ENCODE measurements around the gene SLC4A7.
"Not testable (repeated sequence)": the region's sequence is repeated elsewhere in the genome, so short reads cannot be mapped to it uniquely, and the experiment has no call there.

SLC4A7 gene

DNA sequence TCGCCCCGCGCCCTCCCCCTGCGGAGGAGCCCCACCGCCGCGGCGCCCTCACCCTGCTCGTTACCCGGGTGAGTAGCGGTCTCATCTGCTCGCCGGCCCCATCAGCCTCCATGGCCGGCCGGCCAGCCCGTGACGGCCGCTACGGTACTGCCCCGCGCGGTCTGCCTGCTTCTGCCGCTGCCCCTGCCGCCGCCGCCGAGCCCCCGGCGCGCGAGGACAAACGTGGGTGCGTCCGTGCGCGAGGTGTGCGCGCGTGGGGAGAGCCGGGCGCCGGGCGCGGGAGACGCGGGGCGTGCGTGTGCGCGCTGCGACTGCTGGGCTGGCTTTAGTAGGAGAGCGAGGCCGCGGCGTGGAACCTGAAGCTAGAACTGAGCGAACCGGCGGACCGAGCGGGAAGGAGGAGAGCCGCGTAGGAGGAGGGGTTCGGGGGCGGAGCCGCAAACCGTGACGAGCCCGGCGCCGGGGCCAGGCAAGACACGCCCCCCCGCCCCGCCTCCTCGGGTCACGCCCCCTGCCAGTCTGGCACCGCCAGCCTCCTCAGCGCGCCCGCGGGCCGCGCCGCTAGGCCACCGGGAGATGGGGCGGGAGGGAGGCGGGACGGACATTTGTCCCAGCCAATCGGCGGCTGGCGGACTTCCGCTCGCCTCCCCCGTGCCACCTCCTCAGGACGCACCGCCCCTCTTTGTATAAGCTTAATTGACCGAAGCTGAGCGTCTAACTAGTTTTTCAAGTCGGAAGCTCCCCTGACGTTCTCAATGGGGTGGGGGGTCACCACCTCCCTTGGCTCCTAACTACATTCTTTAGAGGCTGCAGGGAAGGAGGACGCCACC lies at the start of gene SLC4A7:
Gene SLC4A7, minus strand, starts transcription at position 370 of the 830 bp plus-strand sequence. Its CDS starts 258 bp downstream, at position 112.
- peak; percentile 98 for DNase-seq (ENCODE audit: low read depth, low spot score)

DNA sequence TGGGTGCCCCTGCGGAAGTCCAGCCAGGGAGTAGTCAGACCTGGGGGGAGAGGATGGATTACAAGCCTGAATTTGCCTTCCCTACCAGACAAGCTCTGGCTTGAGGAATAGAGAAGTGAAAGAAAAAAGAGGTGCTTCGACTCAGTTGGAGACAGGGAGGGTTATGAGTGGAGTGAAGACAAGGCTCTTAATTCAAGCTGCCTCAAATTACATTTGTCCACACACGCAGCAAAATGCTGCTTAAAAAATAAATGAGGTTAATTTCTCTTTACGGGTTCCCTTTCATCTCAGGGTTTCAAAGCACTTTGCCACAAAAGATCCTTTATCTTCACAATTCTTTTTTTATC lies 49.0 kb upstream of the SLC4A7 start:
- DNase-seq (ENCODE audit: low read depth, low spot score): no peak

DNA sequence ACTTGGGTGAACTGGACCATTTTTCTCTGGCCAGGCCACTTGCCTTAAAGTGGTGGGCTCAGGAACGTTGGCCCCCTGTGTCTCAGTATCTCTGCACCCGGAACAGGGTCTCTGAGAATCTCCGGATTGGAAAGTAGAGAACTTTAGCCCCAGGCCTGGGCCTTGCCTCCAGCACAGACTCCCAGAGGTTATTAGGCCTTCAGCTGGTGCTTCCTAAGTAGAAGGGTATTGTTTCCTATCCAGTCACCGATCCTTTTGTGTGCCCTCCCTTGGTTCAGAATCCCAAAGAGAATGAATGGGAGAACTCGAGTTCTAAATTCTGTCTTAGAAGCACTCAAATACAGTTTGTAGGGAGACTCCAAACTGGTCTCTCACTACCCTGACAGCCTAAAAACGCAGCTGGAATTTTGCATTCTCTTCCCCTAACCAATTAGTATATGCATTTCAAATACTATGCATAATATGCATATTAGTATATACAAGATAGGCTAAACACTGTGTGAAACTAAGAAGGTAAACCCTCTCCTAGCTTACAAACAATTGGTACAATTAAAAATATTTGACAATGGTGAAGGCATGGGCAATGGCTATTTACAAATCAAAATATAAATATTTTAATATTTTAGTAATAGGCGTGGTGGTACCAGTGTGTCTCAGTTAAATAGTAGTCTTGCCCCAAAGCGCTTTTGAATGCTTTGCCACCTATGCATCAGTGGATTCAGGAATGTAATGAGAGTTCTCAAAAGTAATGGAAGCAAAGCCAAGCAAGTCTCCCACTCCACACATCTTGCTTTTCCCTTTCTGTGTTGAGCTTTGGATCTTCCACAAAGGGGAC lies 48.5 kb upstream of the SLC4A7 start:
- DNase-seq (ENCODE audit: low read depth, low spot score): no peak

DNA sequence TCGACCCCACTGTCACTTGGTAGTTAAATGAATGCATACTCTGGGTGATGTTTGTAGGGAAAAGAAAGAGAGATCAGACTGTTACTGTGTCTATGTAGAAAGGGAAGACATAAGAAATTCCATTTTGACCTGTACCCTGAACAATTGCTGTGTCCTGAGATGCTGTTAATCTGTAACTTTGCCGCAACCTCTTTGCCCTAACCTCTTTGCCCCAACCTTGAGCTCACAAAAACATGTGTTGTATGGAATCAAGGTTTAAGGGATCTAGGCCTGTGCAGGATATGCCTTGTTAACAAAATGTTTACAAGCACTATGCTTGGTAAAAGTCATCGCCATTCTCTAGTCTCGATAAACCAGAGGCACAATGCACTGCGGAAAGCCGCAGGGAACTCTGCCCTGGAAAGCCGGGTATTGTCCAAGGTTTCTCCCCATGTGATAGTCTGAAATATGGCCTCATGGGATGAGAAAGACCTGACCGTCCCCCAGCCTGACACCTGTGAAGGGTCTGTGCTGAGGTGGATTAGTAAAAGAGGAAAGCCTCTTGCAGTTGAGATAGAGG lies 47.1 kb upstream of the SLC4A7 start:
- DNase-seq (ENCODE audit: low read depth, low spot score): not testable (repeated sequence)

DNA sequence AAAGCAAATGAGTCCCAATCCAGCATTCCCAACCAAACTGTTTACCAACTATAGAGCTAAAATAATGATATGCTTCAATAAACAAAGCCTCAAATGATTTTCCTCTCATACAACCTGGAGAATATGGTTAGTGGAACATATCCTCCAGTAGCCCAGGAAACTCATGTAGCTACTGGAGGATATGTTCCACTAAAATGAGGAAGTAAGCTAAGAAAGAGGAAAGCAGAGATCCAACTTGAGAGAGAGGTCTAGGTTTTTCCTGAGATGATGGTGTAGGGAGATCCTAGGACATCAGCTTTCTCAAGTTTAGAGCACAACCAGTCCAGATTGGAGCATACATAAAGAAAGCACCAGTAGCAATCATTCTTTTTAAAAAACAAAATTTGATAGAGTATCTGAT lies 44.6 kb upstream of the SLC4A7 start:
- DNase-seq (ENCODE audit: low read depth, low spot score): no peak

DNA sequence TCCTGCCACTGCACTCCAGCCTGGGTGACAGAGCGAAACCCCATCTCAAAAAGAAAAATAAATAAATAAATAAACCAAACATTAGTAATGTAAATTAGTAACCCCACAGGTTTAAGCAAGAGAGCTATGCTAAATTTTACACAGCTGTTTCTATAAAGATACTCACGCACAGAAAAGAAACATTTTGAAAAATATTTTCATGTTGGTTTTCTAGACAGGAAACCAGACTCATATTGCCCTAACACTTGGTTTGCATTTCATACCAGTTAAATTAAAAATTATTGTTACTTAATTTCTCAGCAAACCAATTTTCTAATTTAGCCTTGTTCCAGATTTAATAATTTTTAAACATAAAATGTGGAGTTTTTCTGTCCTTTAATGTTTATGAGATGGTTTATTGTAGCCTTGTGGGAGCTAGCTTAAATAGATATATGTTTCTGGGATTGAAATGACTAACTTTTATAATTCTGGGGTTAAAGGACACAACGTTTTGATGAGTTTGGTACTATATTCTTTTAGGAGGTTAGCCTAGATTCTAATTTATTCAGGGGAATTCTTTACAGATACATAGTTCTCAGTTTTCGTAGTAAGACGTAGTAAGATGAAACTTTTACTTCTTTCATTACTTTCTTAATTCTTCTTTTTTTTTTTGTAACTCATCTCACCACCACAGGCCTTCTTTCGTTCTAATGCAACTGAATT lies 42.6 kb upstream of the SLC4A7 start:
- DNase-seq (ENCODE audit: low read depth, low spot score): no peak

DNA sequence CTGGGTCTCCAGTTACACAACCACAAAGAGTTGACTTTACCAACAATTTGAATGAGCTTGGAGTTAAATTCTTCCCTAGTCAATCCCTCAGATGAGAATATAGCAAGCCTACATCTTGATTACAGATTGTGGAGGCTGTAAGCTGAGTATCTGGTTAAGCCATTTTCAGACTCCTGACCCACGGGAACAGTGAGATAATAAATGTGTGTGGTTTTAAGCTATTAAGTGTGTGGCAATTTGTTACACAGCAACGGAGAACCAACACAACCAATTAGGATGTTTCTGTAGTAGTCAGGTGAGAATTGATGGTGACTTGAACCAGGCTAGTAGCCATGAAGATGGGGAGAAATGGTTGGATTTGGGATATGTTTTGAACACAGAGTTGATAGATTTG lies 37.7 kb upstream of the SLC4A7 start:
- DNase-seq (ENCODE audit: low read depth, low spot score): no peak

DNA sequence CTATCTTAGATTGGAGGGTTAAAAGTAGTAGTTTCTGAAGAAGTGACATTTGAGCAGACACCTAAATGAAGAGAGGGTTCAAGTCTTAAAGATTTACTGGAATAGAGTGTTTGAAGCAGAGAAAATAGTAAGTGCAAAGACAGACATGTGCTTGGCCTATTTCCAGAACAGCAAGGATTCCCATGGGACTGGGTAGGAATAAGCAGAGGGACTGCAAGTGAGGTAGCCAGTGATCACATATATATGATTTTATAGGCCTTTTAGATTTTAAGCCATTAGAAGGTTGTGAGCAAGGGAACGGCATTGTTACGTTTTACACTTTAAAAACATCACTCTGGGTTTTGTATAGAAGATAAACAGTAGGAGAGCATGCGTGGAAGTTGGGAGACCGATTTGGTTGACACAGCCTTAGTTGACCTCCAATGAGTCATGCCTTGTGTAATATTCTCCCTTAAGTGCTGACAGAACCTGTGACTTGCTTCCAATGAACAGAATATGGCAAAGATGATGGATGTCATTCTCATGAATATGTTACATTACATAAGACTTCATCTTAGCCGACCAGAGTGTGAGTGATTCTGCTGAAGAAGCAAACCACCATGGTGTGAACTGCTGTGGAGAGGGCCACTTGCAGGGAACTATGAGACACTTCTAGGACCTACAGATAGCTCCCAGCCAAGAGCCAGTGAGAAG lies 37.1 kb upstream of the SLC4A7 start:
- no peak for DNase-seq (ENCODE audit: low read depth, low spot score)

DNA sequence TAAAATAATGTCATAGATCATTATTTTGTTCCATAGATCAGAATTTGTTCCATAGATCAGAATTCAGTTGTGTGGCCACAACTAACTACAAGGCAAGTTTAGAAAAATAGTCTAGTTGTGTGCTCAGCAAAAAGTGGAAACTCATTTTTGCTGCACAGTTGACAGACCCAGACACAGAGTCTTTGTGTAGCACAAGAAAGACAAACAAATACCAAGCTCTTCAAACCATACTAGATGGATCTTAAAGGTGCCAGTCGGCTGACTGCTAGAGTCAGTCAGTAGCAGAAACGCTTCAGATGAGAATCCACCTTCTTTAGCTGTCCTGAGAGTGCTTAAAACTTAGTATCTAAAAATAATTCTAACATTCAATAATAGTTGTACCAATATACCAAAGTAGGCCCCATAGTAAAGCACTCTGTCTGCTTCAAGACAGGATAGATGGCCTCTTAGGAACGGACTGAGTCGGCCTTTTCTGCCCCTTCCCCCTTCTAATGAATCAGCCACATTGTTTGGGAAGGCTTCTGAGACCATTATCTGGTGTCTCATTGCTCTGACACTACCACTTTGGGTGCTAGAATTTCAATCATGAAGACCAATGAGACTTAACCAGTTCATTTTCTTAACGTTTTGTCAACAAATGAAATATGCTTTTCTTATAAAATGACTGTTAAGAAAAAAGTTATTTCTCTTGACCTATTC lies 27.7 kb upstream of the SLC4A7 start:
- no peak for DNase-seq (ENCODE audit: low read depth, low spot score)

DNA sequence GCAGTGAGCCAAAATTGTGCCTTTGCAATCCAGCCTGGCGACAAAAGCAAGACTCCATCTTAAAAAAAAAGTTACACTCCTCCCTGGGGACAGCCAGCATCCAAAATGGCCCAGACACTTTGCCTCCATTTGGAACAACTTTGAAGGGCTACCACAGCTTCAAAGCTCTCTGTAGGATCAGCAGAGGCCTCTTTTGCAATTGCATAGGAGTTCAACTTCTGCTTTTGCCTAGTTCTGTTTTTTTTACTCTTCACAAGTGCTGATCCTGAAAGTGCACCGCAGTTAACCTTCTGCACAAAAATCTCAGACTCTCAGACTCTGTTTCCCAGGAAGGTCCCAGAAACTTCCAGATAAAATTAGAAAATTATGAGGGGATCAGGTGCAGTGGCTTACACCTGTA lies 25.2 kb upstream of the SLC4A7 start:
- no peak for DNase-seq (ENCODE audit: low read depth, low spot score)

DNA sequence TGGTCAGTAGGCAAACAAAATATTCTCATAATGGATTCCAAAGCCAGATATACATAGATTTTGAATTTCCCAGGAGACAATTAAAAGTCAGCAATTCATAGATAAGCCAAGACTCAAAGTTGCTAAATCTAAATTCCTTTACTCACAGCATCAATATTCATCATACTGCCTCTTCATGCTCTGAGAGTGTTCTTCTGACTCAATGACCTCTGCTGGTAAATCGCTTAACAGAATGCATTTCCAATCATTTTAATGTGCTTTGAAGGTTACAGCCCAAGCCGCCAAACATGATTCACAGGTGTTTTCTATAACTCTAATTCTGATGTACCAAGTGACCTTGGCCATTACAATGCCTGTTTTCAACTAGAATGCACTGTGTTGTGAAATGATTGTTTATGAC lies 24.2 kb upstream of the SLC4A7 start:
- DNase-seq (ENCODE audit: low read depth, low spot score): no peak

DNA sequence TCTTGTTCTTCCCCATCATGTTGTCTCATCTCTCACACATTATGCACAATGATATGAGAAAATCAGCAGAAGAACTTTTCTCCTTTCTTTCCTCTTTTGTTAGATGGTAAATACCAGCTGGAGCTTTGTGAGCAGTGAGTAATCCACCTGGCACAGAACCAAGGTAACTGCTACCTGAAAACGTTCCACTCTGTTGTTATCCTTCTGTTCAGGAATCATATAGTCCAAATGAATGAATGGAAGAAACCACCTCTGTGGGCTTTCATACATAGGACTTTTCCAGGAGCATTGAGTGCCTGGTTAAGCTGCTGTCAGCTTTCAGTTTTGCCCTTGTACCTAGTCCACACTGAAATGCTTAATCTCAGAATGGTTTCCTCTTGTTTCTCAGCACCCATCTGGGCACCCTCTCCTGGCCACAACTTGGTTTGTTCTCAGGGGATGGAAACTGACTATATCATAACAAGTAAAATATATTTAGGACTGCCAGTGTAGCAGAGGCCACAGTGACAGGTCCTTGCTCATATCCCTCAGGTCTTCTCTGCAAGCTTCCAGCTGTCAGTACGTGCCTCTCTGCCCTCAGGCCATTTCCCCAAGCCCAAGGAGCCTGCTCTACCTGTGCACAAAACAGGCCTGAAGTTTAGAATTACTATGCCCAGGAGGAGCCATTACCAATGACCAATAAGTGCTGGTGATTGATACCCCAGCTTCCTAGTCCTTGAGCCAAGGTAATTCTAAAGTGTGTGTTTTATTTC lies 23.5 kb upstream of the SLC4A7 start:
- no peak for DNase-seq (ENCODE audit: low read depth, low spot score)

DNA sequence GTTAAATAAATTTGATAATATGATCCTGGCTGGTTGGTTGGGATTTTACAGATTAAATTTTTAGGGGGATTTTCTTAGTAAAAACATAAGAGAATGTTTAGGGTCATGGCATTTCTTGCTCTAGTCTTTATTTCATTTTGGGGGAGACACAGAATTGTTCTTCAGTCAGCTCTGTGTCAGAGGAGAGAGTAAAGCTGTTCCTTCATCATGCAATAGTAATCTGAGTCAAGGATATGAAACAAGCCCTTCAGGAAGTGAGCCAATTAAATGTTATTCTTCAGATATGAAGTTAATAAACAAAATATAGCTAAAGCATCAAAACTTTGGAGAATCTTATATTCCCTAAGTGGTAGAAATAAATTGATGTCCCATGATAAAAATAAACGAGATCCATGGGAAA lies 22.9 kb upstream of the SLC4A7 start:
- DNase-seq (ENCODE audit: low read depth, low spot score): no peak

DNA sequence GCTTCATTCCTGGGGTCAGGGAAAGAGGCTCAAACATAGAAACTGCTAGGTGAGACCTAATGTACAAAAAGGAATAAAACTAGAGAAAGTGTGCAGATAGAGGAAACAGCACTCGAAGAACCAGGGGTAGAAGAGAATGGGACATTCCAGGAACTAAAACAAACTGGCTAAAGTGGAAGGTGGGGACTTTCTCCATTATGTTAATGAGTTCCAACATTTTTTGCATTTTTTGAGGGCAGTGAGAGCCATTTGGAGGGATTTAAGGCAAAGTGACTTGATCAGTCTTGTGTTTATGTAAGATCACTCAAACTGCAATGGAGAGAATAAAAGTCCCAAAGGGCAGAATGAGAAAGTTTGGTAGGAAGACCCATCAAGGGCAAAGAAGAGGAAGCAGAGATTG lies 20.6 kb upstream of the SLC4A7 start:
- DNase-seq (ENCODE audit: low read depth, low spot score): no peak

DNA sequence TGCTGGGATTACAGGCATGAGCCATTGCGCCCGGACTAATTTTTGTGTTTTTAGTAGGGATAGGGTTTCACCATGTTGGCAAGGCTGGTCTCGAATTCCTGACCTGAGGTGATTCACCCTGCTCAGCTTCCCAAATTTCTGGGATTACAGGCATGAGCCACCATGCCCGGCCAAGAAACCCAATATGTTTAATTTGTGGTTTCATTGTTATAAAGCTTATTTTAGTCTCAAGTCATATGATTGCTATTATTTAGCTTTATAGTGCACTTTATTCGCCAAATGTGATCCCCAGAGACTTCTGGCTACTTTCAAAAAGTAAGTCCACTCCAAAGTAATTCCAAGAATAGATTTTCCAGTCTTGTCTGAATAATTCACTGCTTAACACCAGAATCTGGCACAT lies 19.3 kb upstream of the SLC4A7 start:
- DNase-seq (ENCODE audit: low read depth, low spot score): no peak

DNA sequence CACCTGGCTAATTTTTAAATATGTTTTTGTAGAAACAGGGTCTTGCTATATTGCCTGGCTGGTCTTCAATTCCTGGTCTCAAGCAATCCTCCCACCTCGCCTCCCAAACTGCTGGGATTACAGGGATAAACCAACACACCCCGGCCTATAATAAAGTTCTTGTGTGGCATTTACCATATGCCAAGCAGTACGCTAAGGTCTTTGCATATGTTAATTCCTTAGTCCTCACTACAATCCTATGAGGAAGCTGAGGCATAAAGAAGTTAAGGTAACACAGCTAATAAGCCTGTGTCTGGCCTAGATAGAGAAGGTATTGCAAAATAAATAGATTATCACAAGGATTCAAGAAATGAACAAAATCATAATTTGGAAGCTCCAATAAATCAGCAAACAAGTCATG lies 17.6 kb upstream of the SLC4A7 start:
- DNase-seq (ENCODE audit: low read depth, low spot score): no peak

DNA sequence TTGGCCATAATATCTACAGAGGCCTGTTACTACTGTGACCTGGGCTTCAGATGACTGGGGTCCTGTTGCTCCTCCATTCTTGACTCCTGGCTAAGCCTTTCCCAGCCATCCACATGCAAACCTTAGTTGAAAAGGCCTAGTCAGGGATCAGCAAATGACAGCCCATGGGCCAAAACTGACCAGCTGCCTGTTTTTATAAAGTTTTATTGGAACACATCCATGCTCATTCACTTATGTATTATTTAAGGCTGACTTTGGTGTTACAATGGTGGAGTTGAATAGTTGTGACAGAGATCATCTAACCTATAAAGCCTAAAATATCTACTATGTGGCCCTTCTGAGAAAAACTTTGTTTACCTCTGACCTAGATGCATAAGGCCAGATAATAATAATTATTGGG lies 16.8 kb upstream of the SLC4A7 start:
- no peak for DNase-seq (ENCODE audit: low read depth, low spot score)

DNA sequence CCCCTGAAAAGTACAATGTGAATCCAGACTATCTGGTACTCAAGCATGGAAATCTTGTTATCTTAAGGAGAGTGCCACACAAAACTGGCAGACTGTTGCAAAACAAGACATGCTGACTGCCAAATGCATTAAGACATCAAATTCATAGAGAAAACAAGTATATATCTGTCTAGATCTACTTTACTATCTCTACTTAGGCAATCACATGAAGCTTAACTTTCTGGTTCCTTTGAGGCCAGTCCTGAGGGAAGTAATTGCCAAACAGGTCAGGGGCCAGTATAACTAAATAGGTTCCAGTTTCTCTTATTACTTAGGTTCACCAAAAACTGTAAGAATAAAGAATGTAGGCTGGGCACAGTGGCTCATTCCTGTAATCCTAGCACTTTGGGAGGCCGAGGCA lies 15.9 kb upstream of the SLC4A7 start:
- DNase-seq (ENCODE audit: low read depth, low spot score): no peak

DNA sequence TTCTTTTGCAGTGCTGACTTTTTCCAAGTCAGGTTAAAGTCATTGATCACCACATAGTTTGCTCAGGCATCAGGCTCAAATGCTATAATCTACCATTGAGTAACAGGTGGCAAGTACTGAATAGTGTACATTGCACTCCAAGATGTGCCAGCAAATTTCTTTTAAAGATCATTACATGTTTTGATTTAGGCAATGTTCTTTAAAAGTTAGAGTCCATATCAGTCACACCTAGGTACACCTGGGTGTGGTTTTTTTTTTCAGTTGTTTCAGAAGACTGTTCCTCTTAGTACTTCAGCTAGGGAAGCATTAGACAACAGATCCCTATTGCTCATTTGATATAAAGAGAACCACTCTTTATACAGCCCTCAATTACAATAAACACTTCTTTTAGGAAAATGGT lies 10.6 kb upstream of the SLC4A7 start:
- DNase-seq (ENCODE audit: low read depth, low spot score): no peak

DNA sequence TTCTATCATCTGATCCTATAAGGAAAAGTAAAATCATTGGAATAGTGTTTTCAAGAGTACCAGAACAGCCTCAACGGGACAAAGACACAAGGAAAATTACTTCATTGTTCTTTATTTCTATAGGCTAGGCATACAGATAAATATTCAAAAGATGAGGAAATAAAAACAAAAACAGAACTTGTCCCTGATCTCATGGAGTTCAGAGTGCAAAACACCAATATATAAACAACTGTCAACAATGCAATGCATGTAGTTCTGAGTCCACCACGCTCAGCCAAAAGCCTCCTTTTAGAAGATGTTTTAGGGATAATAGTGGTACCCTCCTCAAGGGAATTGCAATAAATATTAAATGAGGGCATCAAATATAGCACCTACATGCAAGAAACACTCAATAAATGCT lies 4.6 kb upstream of the SLC4A7 start:
- DNase-seq (ENCODE audit: low read depth, low spot score): no peak

Measured in activated CD4-positive, CD25-positive, alpha-beta regulatory T cell treated with anti-CD3 and anti-CD28 coated beads, Interleukin-2, amount 50 U/mL, for 16 hours (primary cell).